Measurements from ENCODE around the gene POU3F1. TPM values are rescaled to one million over a fixed set of nuclear protein-coding genes. Genes with fewer than 3 reads are reported as not detected.

POU3F1 gene
- total RNA-seq, 2 donors from 2014 or later = not detected

- ATAC-seq (no peak), DNase-seq (ENCODE audit: low spot score in 2 of 2) (peak in 1 of 2 donors; percentile 58)
- H3K27ac Mint-ChIP-seq = peak overlapping the region in 1 of 2 donors; percentile 60
- H3K9me3 Mint-ChIP-seq = no peaks in the 10 kb centered on the region
- H3K36me3 Mint-ChIP-seq = peaks cover 10 to 12% of the 10 kb centered on the region in 2 donors
Measured at GRCh38 chr1:38026592-38027200, 19.9 kb downstream of the POU3F1 start.

GRCh38 chr1:38025664-38026063 lies 20.9 kb downstream of the POU3F1 start:
- peak in 1 of 2 donors; percentile 21 for DNase-seq (ENCODE audit: low spot score in 2 of 2)
- peaks cover 10 to 12% of the 10 kb centered on the region in 2 donors for H3K36me3 Mint-ChIP-seq
- no peak overlapping the region for H3K27ac Mint-ChIP-seq
- no peaks in the 10 kb centered on the region for H3K9me3 Mint-ChIP-seq
- no peak for ATAC-seq

GRCh38 chr1:38025233-38025632 lies 21.4 kb downstream of the POU3F1 start:
- H3K9me3 Mint-ChIP-seq = no peaks in the 10 kb centered on the region
- no peak for DNase-seq (ENCODE audit: low spot score in 2 of 2)
- H3K27ac Mint-ChIP-seq = no peak overlapping the region
- H3K36me3 Mint-ChIP-seq = peaks cover 10 to 16% of the 10 kb centered on the region in 2 donors
- no peak for ATAC-seq

GRCh38 chr1:38022810-38023209 lies 23.8 kb downstream of the POU3F1 start:
- H3K27ac Mint-ChIP-seq = no peak overlapping the region
- H3K36me3 Mint-ChIP-seq = peaks cover 10 to 16% of the 10 kb centered on the region in 2 donors
- ATAC-seq (no peak), DNase-seq (ENCODE audit: low spot score in 2 of 2) (no peak)
- no peaks in the 10 kb centered on the region for H3K9me3 Mint-ChIP-seq

GRCh38 chr1:38021969-38022368 lies 24.6 kb downstream of the POU3F1 start:
- no peak for ATAC-seq
- no peaks in the 10 kb centered on the region for H3K9me3 Mint-ChIP-seq
- peak overlapping the region in 1 of 2 donors; percentile 79 for H3K27ac Mint-ChIP-seq
- peaks cover 10 to 16% of the 10 kb centered on the region in 2 donors for H3K36me3 Mint-ChIP-seq
- DNase-seq (ENCODE audit: low spot score in 2 of 2) = no peak

GRCh38 chr1:38020396-38020795 lies 26.2 kb downstream of the POU3F1 start:
- no peak for DNase-seq (ENCODE audit: low spot score in 2 of 2)
- no peaks in the 10 kb centered on the region for H3K9me3 Mint-ChIP-seq
- H3K36me3 Mint-ChIP-seq = peaks cover 16 to 18% of the 10 kb centered on the region in 2 donors
- ATAC-seq = peak in 1 of 2 donors; percentile 30
- H3K27ac Mint-ChIP-seq = no peak overlapping the region

GRCh38 chr1:38018864-38019343 lies 27.7 kb downstream of the POU3F1 start:
- H3K36me3 Mint-ChIP-seq = peaks cover 16 to 18% of the 10 kb centered on the region in 2 donors
- H3K27ac Mint-ChIP-seq = no peak overlapping the region
- no peak for DNase-seq (ENCODE audit: low spot score in 2 of 2)
- no peaks in the 10 kb centered on the region for H3K9me3 Mint-ChIP-seq
- peak in 1 of 2 donors; percentile 46 for ATAC-seq

- ATAC-seq = no peak
- no peaks in the 10 kb centered on the region for H3K9me3 Mint-ChIP-seq
- peak overlapping the region; percentile 59 to 88 for H3K27ac Mint-ChIP-seq
- H3K36me3 Mint-ChIP-seq = peaks cover 19 to 25% of the 10 kb centered on the region in 2 donors
- DNase-seq (ENCODE audit: low spot score in 2 of 2) = no peak
Measured at GRCh38 chr1:38015978-38016725, 30.4 kb downstream of the POU3F1 start.

- H3K27ac Mint-ChIP-seq = peak overlapping the region; percentile 36 to 99
- DNase-seq (ENCODE audit: low spot score in 2 of 2) = no peak
- ATAC-seq = no peak
- H3K36me3 Mint-ChIP-seq = peaks cover 19 to 21% of the 10 kb centered on the region in 2 donors
- H3K9me3 Mint-ChIP-seq = no peaks in the 10 kb centered on the region
Measured at GRCh38 chr1:38014724-38015424, 31.7 kb downstream of the POU3F1 start.

- ATAC-seq (no peak), DNase-seq (ENCODE audit: low spot score in 2 of 2) (no peak)
- no peaks in the 10 kb centered on the region for H3K9me3 Mint-ChIP-seq
- H3K27ac Mint-ChIP-seq = peak overlapping the region; percentile 36 to 99
- H3K36me3 Mint-ChIP-seq = peaks cover 19 to 21% of the 10 kb centered on the region in 2 donors
Measured at GRCh38 chr1:38014171-38014570, 32.4 kb downstream of the POU3F1 start.

GRCh38 chr1:38013227-38013622 lies 33.4 kb downstream of the POU3F1 start:
- ATAC-seq (no peak), DNase-seq (ENCODE audit: low spot score in 2 of 2) (no peak)
- H3K36me3 Mint-ChIP-seq = peaks cover 19 to 21% of the 10 kb centered on the region in 2 donors

GRCh38 chr1:38012363-38013226 lies 34.0 kb downstream of the POU3F1 start, which contains the start of gene UTP11:
Gene UTP11 (plus strand): TSS chr1:38012734. CDS start chr1:38012803, 69 bp downstream.
- peak; percentile 83 to 94 for DNase-seq (ENCODE audit: low spot score in 2 of 2)
- H3K9me3 Mint-ChIP-seq = no peaks in the 10 kb centered on the region
- peak; percentile 83 to 90 for ATAC-seq
- H3K27ac Mint-ChIP-seq = peak within 1 kb of the TSS; percentile 99
- peaks cover 19 to 21% of the 10 kb centered on the region in 2 donors for H3K36me3 Mint-ChIP-seq

More at GRCh38 chr1:38013227-38013622, 33.4 kb downstream of the POU3F1 start:
- Mint-ChIP-seq H3K27ac (peak overlapping the region; percentile 99), H3K9me3 (no peaks in the 10 kb centered on the region)

GRCh38 chr1:38009841-38010180 lies 36.8 kb downstream of the POU3F1 start:
- H3K9me3 Mint-ChIP-seq = no peaks in the 10 kb centered on the region
- H3K27ac Mint-ChIP-seq = peak overlapping the region; percentile 91 to 92
- peaks cover 11 to 22% of the 10 kb centered on the region in 2 donors for H3K36me3 Mint-ChIP-seq
- DNase-seq (ENCODE audit: low spot score in 2 of 2) (no peak), ATAC-seq (no peak)

GRCh38 chr1:38009088-38009840 lies 37.3 kb downstream of the POU3F1 start:
- Mint-ChIP-seq H3K36me3 (peaks cover 17 to 27% of the 10 kb centered on the region in 2 donors), H3K9me3 (no peaks in the 10 kb centered on the region), H3K27ac (peak overlapping the region; percentile 91 to 92)
- ATAC-seq = peak; percentile 71 to 77
- DNase-seq (ENCODE audit: low spot score in 2 of 2) = peak in 1 of 2 donors; percentile 65

- H3K36me3 Mint-ChIP-seq = peaks cover 7 to 20% of the 10 kb centered on the region in 2 donors
- H3K9me3 Mint-ChIP-seq = no peaks in the 10 kb centered on the region
- no peak overlapping the region for H3K27ac Mint-ChIP-seq
- no peak for DNase-seq (ENCODE audit: low spot score in 2 of 2)
- no peak for ATAC-seq
Measured at GRCh38 chr1:38006008-38006828, 40.4 kb downstream of the POU3F1 start.
